Aorta (tissue), 5 donors: ENCODE measurements around the gene PIP4K2A. TPM values are rescaled to one million over a fixed set of nuclear protein-coding genes. Genes with fewer than 3 reads are reported as not detected.

ENCODE experiments used
- ATAC-seq: fragments of 200-7000 bp; cut with Tn5 transposase; one replicate; pipeline ENCODE4 v1.9.1; 2022; ENCODE audit warnings: moderate library complexity; ENCODE audit not compliant: low FRiP score
- DNase-seq, 2 donors: peaks; one replicate each; pipeline ENCODE4 v3.0.0-alpha.2; 2020
- H3K27ac ChIP-seq, 2 donors: one replicate each; pipeline ENCODE4 v1.5.1; 2013; ENCODE audit warnings: low read length in 2 of 2, mild to moderate bottlenecking in 2 of 2, moderate library complexity in 2 of 2, control low read depth in 1 of 2, inconsistent platforms in 1 of 2, low read depth in 1 of 2
- H3K27me3 ChIP-seq, 2 donors: one replicate each; pipeline ENCODE4 v1.6.1; 2013; ENCODE audit warnings: control low read depth in 1 of 2, low read length in 1 of 2, mild to moderate bottlenecking in 1 of 2, moderate library complexity in 1 of 2; ENCODE audit not compliant: insufficient read depth in 2 of 2, control insufficient read depth in 1 of 2
- H3K36me3 ChIP-seq, 2 donors: one replicate each; pipeline ENCODE4 v1.6.1; 2013; ENCODE audit warnings: control low read depth in 1 of 2, low read length in 1 of 2, mild to moderate bottlenecking in 1 of 2; ENCODE audit not compliant: insufficient read depth in 2 of 2, control insufficient read depth in 1 of 2
- H3K4me1 ChIP-seq, 2 donors: one replicate each; pipeline ENCODE4 v1.6.1; 2013; ENCODE audit warnings: low read length in 2 of 2, control low read depth in 1 of 2, mild to moderate bottlenecking in 1 of 2, moderate library complexity in 1 of 2; ENCODE audit not compliant: insufficient read depth in 2 of 2, control insufficient read depth in 1 of 2
- H3K4me3 ChIP-seq, 2 donors: one replicate each; pipeline ENCODE4 v1.5.1; 2013; ENCODE audit warnings: low read length in 2 of 2, control low read depth in 1 of 2, mild to moderate bottlenecking in 1 of 2
- H3K9me3 ChIP-seq: one replicate; pipeline ENCODE4 v1.6.1; 2013; ENCODE audit warnings: mild to moderate bottlenecking, low read length; ENCODE audit not compliant: control insufficient read depth
- WGBS, 2 donors: extraction: QIAGEN DNeasy Blood & Tissue Kit; methylation state at CpG; one replicate each; pipeline ENCODE4 v1.1.7; 2013; 5-methylcytosine and 5-hydroxymethylcytosine counted together
- intact Hi-C, 2 donors: fragments of 100-400 bp; cut with DNase I; formaldehyde crosslinking; loops; one replicate each; pipeline versions ENCODE4 v1.14.2 to v1.15.0; 2022
- polyA plus RNA-seq, 2 donors: library from polyadenylated mRNA; stranded (reverse); fragments of 200-250 nt; gene quantifications; one replicate each; pipeline ENCODE4 v1.2.3, GENCODE V29; 2013
- total RNA-seq, 2 donors: library from RNA; stranded (reverse); fragmentation: NEBNext Ultra II Directional; extraction: Animal tissue kit (Norgen Biotek cat#: 25700); gene quantifications; one replicate each; pipeline ENCODE4 v1.2.1, GENCODE V29; 2021
- donor health status: healthy with polysubstance abuse.
- donor health status: Bipolar disorder and iron deficiency.
- donor health status: DM: no; HTN: no; CAD: no.
- donor health status: DM: no; HTN: no; CAD: no.
- donor health status: DM: yes; HTN: yes; CAD: no.

PIP4K2A gene
- total and polyA plus RNA-seq, 4 donors, result 24.2 to 90.3 (median 53.6) TPM

GRCh38 chr10:22580711-22581110 is 133.7 kb downstream of the PIP4K2A start:
- no peak for DNase-seq
- H3K36me3 ChIP-seq, result peaks cover 2 to 5% of the 10 kb centered on the region in 2 donors
- ATAC-seq, result no peak
- H3K4me1 ChIP-seq, result no peaks in the 10 kb centered on the region
- H3K27ac ChIP-seq, result no peak overlapping the region
- H3K27me3 ChIP-seq, result no peaks in the 10 kb centered on the region
- intact Hi-C loops, result no loop called here
- no peaks in the 10 kb centered on the region for H3K9me3 ChIP-seq
- H3K4me3 ChIP-seq, result no peak overlapping the region
- WGBS, 2 donors, result 89 to 93% methylated on average over 9 of the region's 9 CpGs

- DNase-seq, result no peak
- no peaks in the 10 kb centered on the region for H3K9me3 ChIP-seq
- WGBS, 2 donors, result 82 to 90% methylated on average over 7 of the region's 7 CpGs
- H3K36me3 ChIP-seq, result peaks cover 2 to 5% of the 10 kb centered on the region in 2 donors
- ATAC-seq, result no peak
- intact Hi-C loops, result loop anchor here in 1 of 2 donors (5.0 kb wide), 1 partner anchor 407 kb away; no protein-coding TSS in a partner anchor
- H3K4me1 ChIP-seq, result no peaks in the 10 kb centered on the region
- H3K4me3 ChIP-seq, result no peak overlapping the region
- H3K27ac ChIP-seq, result no peak overlapping the region
- no peaks in the 10 kb centered on the region for H3K27me3 ChIP-seq
Measured at GRCh38 chr10:22579826-22580225, 134.6 kb downstream of the PIP4K2A start.

GRCh38 chr10:22573820-22574569 is 140.4 kb downstream of the PIP4K2A start:
- H3K9me3 ChIP-seq, result no peaks in the 10 kb centered on the region

GRCh38 chr10:22570733-22571430 is 143.5 kb downstream of the PIP4K2A start:
- intact Hi-C loops, result no loop called here
- Histone ChIP-seq H3K27me3 (no peaks in the 10 kb centered on the region), H3K9me3 (no peaks in the 10 kb centered on the region), H3K4me3 (no peak overlapping the region), H3K4me1 (no peaks in the 10 kb centered on the region), H3K36me3 (peaks cover 5 to 11% of the 10 kb centered on the region in 2 donors), H3K27ac (no peak overlapping the region)
- WGBS, 2 donors, result 76 to 83% methylated on average over 6 of the region's 6 CpGs
- DNase-seq, result no peak
- no peak for ATAC-seq

More at GRCh38 chr10:22573820-22574569, 140.4 kb downstream of the PIP4K2A start:
- H3K27ac ChIP-seq, result no peak overlapping the region
- H3K27me3 ChIP-seq, result no peaks in the 10 kb centered on the region
- intact Hi-C loops, result no loop called here
- no peak for DNase-seq
- WGBS, 2 donors, result 64 to 65% methylated on average over 7 of the region's 7 CpGs
- peaks cover 5 to 6% of the 10 kb centered on the region in 2 donors for H3K36me3 ChIP-seq
- no peak for ATAC-seq
- no peaks in the 10 kb centered on the region for H3K4me1 ChIP-seq
- H3K4me3 ChIP-seq, result no peak overlapping the region

GRCh38 chr10:22570234-22570633 is 144.1 kb downstream of the PIP4K2A start:
- H3K4me1 ChIP-seq, result no peaks in the 10 kb centered on the region
- intact Hi-C loops, result no loop called here
- DNase-seq (no peak), ATAC-seq (no peak)
- H3K27me3 ChIP-seq, result no peaks in the 10 kb centered on the region
- 74 to 77% methylated on average over 4 of the region's 4 CpGs for WGBS, 2 donors
- H3K9me3 ChIP-seq, result no peaks in the 10 kb centered on the region
- H3K4me3 ChIP-seq, result no peak overlapping the region
- H3K27ac ChIP-seq, result no peak overlapping the region
- H3K36me3 ChIP-seq, result peaks cover 5 to 11% of the 10 kb centered on the region in 2 donors

- intact Hi-C loops, result no loop called here
- ATAC-seq (no peak), DNase-seq (no peak)
- no peaks in the 10 kb centered on the region for H3K4me1 ChIP-seq
- no peaks in the 10 kb centered on the region for H3K9me3 ChIP-seq
- H3K27ac ChIP-seq, result no peak overlapping the region
- peaks cover 8 to 15% of the 10 kb centered on the region in 2 donors for H3K36me3 ChIP-seq
- no peaks in the 10 kb centered on the region for H3K27me3 ChIP-seq
- 94 to 95% methylated on average over 7 of the region's 7 CpGs for WGBS, 2 donors
- no peak overlapping the region for H3K4me3 ChIP-seq
Measured at GRCh38 chr10:22568928-22569327, 145.4 kb downstream of the PIP4K2A start.

GRCh38 chr10:22564060-22564459 is 150.3 kb downstream of the PIP4K2A start:
- intact Hi-C loops, result no loop called here
- 89 to 92% methylated on average over 5 of the region's 5 CpGs for WGBS, 2 donors
- Histone ChIP-seq H3K9me3 (no peaks in the 10 kb centered on the region), H3K36me3 (peaks cover 7 to 13% of the 10 kb centered on the region in 2 donors), H3K4me1 (no peaks in the 10 kb centered on the region), H3K4me3 (no peak overlapping the region), H3K27ac (no peak overlapping the region), H3K27me3 (no peaks in the 10 kb centered on the region)
- no peak for ATAC-seq
- no peak for DNase-seq

GRCh38 chr10:22561909-22562308 is 152.5 kb downstream of the PIP4K2A start:
- WGBS, 2 donors, result 77 to 88% methylated on average over 5 of the region's 5 CpGs
- DNase-seq, result no peak
- Histone ChIP-seq H3K9me3 (no peaks in the 10 kb centered on the region), H3K4me1 (no peaks in the 10 kb centered on the region), H3K4me3 (no peak overlapping the region), H3K36me3 (peaks cover 4 to 7% of the 10 kb centered on the region in 2 donors), H3K27ac (no peak overlapping the region), H3K27me3 (no peaks in the 10 kb centered on the region)
- no peak for ATAC-seq
- intact Hi-C loops, result no loop called here

GRCh38 chr10:22560913-22561239 is 153.5 kb downstream of the PIP4K2A start:
- WGBS, 2 donors, result 87% methylated on average over 6 of the region's 6 CpGs
- intact Hi-C loops, result no loop called here

More at GRCh38 chr10:22560913-22561239, 153.5 kb downstream of the PIP4K2A start:
- DNase-seq, result no peak
- ATAC-seq, result no peak
- Histone ChIP-seq H3K27me3 (no peaks in the 10 kb centered on the region), H3K27ac (no peak overlapping the region), H3K4me3 (no peak overlapping the region), H3K4me1 (no peaks in the 10 kb centered on the region), H3K36me3 (peaks cover 4 to 7% of the 10 kb centered on the region in 2 donors), H3K9me3 (no peaks in the 10 kb centered on the region)
